K562 (cell line): Measurements from ENCODE around the gene SDSL. TPM values are rescaled to one million over a fixed set of nuclear protein-coding genes. Genes with fewer than 3 reads are reported as not detected.

Source experiments
- BHLHE40 ChIP-seq: IDR thresholded peaks from 2 replicates; pipeline ENCODE4 v1.6.1; 2011; ENCODE audit warnings: low read length, improper control_type of control experiment
- CAMTA2 ChIP-seq: fragments of 250-450 bp; sonication (Bioruptor Pico); conservative IDR thresholded peaks from 2 replicates; pipeline ENCODE4 v1.5.1; 2022
- ID3 ChIP-seq, 2 experiments: fragments of 250-450 bp in 1 of 2; fragments of 450-650 bp in 1 of 2; sonication (Bioruptor Pico) in 1 of 2; IDR thresholded peaks; 2 replicates each; pipeline versions ENCODE4 v1.6.1 to v1.8.0; 2016 to 2021; ENCODE audit warnings: mild to moderate bottlenecking in 2 of 2, moderate library complexity in 2 of 2, missing compliant biosample characterization in 1 of 2, missing genetic modification characterization in 1 of 2
- MCM7 ChIP-seq, 2 experiments: fragments of 450-650 bp; IDR thresholded peaks; 2 replicates each; pipeline ENCODE4 v1.6.1; 2016 to 2018
- NONO ChIP-seq, 2 experiments: fragments of 200-400 bp in 1 of 2; fragments of 450-650 bp in 1 of 2; formaldehyde crosslinking in 1 of 2; IDR thresholded peaks; 2 replicates each; pipeline ENCODE4 v1.6.1; 2017; ENCODE audit warnings: low read depth in 2 of 2, mild to moderate bottlenecking in 2 of 2, moderate library complexity in 2 of 2, low read length in 1 of 2
- ZBTB34 ChIP-seq: fragments of 250-450 bp; sonication (Bioruptor Pico); IDR thresholded peaks from 2 replicates; pipeline ENCODE4 v1.8.0; 2021; ENCODE audit warnings: mild to moderate bottlenecking, moderate library complexity
- ZNF398 ChIP-seq: fragments of 250-450 bp; sonication (Bioruptor Pico); IDR thresholded peaks from 2 replicates; pipeline ENCODE4 v1.8.0; 2021; ENCODE audit warnings: moderate library complexity, mild to moderate bottlenecking, inconsistent platforms
- polyA plus RNA-seq, 8 experiments: library from polyadenylated mRNA; depleted of rRNA in 4 of 8; stranded (reverse) in 5 of 8; unstranded in 3 of 8; fragments of >200 nt; fragmentation: Nextera tagmentation in 2 of 8; fragmentation: Illumina TruSeq in 1 of 8; extraction: Ambion mirVana in 2 of 8; extraction: Trizol in 1 of 8; gene quantifications; 2 replicates each; pipeline versions ENCODE4 v1.2.1 to v1.2.3, GENCODE V29; 2011 to 2014; ENCODE audit warnings: inconsistent platforms in 1 of 8, missing spikeins in 1 of 8
- total RNA-seq, 7 experiments: library from RNA; depleted of rRNA in 6 of 7; stranded (reverse); fragments of >200 nt in 6 of 7; fragmentation: Illumina TruSeq in 2 of 7; extraction: Trizol in 2 of 7; gene quantifications; 2 replicates each; pipeline versions ENCODE4 v1.2.1 to v1.2.3, GENCODE V29; 2011 to 2021; ENCODE audit warnings: low replicate concordance in 1 of 7

Gene SDSL
- total and polyA plus RNA-seq, 9 of the 15 experiments (the other 6 are each of a cell fraction or from before 2014, with no cell fraction given) = 0.31 to 11.0 (median 7.4) TPM

- TF ChIP-seq ID3 (CRISPR knock-in tag; IDR thresholded peaks at IDR 0.05) = no peak
- TF ChIP-seq ID3 (tag; IDR thresholded peaks at IDR 0.05) = no peak
- TF ChIP-seq CAMTA2 = no peak
- no peak for TF ChIP-seq ZNF398 (CRISPR knock-in tag)
- TF ChIP-seq ZBTB34 (CRISPR knock-in tag) = no peak
- TF ChIP-seq MCM7 (IDR thresholded peaks at IDR 0.05) = no peak
- TF ChIP-seq BHLHE40 = no peak
- no peak for TF ChIP-seq NONO (IDR thresholded peaks at IDR 0.05; ENCODE audit: low read depth in 2 of 2, low read length in 1 of 2)
Observed at GRCh38 chr12:113432986-113433385, 10.8 kb downstream of the SDSL start (continued).
